OCI-LY3 (cell line): ENCODE results near the gene C3orf20.

Experiments used
- EZH2phosphoT487 ChIP-seq: fragments of 200-600 bp; shearing (Covaris generic); IDR thresholded peaks from 2 replicates; pipeline ENCODE4 v1.6.1; 2018; ENCODE audit warnings: antibody characterized with exemption, mixed run types, low read depth
- TF ChIP-seq, protein P1 (sequence below): fragments of 200-600, 300-600 bp; sonication (generic); IDR thresholded peaks from 2 replicates; pipeline ENCODE4 v1.5.1; 2014; ENCODE audit warnings: antibody characterized with exemption, low read length, low read depth

DNA sequence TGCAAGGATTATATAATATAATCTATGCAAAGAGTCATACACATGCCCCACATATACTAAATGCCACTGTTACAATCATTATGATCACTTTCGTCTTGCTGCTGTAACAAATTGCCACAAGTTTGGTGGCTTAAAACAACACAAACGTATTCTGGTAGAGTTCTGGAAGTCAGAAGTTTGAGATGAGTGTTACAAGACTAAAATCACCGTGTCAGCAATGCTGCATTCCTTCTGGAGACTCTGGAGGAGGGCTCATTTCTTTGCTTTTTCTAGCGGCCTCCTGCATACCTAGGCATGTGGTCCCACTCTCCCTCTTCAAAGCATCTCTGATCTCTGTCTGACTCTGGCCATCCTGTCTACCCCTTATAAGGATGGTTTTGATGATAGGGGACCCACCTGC is 24.7 kb upstream of the C3orf20 start:
- TF ChIP-seq, protein P1, sequence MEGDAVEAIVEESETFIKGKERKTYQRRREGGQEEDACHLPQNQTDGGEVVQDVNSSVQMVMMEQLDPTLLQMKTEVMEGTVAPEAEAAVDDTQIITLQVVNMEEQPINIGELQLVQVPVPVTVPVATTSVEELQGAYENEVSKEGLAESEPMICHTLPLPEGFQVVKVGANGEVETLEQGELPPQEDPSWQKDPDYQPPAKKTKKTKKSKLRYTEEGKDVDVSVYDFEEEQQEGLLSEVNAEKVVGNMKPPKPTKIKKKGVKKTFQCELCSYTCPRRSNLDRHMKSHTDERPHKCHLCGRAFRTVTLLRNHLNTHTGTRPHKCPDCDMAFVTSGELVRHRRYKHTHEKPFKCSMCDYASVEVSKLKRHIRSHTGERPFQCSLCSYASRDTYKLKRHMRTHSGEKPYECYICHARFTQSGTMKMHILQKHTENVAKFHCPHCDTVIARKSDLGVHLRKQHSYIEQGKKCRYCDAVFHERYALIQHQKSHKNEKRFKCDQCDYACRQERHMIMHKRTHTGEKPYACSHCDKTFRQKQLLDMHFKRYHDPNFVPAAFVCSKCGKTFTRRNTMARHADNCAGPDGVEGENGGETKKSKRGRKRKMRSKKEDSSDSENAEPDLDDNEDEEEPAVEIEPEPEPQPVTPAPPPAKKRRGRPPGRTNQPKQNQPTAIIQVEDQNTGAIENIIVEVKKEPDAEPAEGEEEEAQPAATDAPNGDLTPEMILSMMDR = no peak
- TF ChIP-seq EZH2phosphoT487 = no peak
